Measurements from ENCODE around the gene LY6G5C.

- TF ChIP-seq CTCF (IDR thresholded peaks at IDR 0.05 in 8 of 11, conservative IDR thresholded peaks at IDR 0.05 in 3 of 11), result no peak
- TF ChIP-seq POLR2A (IDR thresholded peaks at IDR 0.05), result no peak
These were observed 23.3 kb downstream of the LY6G5C start for GRCh38 chr6:31657406-31658157.

Measured in spleen (tissue), 7 donors.